Stimulated activated CD8-positive, alpha-beta memory T cell treated with anti-CD3 and anti-CD28 coated beads, Interleukin-12 subunit alpha, Interleukin-12 subunit beta, amount 100 ng/mL, for 24 hours (primary cell): ENCODE results near the gene STAU1.

ENCODE experiments used
- DNase-seq: peaks from one replicate; pipeline ENCODE4 v3.0.0-alpha.2; 2020; ENCODE audit errors: extremely low read depth

Gene STAU1

DNA sequence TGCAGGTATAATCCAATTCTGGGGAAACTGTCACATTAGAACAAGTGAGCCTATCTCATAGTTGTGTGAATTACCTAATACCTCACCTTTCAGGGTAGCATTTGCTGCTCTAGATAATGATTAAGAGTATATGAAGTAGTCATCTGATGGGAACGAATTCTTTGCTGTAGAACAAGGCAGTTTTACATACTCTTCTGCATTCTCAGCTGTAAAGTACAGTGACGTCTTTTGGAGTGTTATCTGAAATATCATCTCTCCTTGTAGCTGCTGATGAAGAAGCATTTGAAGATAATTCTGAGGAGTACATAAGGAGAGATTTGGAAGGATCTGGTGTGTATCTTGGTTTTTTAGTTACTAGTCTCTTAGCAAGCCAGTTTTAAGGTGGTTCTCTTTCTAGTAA is 113.6 kb downstream of the STAU1 start:
- no peak for DNase-seq
